Inferior parietal cortex (tissue), 1 donor: ENCODE data around the gene ALK.

ENCODE experiments used
- DNase-seq: peaks from one replicate; pipeline ENCODE4 v3.0.0-alpha.2; 2016; ENCODE audit errors: extremely low spot score

ALK gene

DNA sequence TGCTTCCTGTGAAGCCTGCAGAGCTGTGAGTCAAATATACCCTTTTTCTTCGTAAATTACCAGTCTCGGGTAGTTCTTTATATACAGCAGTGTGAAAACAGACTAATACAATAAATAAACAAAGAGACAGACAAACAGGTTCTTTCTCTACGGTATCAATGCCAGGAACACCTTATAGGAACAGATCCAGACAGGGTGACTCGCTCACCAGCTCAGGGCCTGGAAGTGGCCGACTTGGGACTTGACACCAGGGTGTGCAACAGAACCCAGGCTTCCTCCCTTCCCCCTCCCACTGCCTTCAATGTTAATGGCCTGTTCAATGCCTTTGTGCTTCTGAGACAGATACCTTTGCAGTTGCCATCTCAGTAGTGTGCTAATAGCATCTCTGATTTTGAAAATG is 309.5 kb downstream of the ALK start:
- no peak for DNase-seq

DNA sequence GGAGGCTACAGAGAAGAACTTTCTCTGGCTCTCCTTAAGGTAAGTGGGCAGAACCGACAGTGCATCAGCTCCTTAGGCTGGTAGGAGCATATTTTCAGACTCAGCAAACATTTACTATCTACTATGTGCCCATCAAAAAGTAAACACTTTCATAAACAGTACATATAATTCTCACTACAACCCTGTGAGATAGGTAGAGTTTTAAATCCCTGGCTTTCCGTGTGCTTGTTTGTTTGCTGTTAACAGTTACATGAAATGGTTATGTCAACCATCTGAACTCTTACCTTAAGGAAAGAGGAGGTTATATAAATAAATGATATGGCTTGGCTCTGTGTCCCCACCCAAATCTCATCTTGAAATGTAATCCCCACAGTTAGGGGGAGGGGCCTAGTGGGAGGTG is 310.1 kb downstream of the ALK start:
- DNase-seq = no peak

DNA sequence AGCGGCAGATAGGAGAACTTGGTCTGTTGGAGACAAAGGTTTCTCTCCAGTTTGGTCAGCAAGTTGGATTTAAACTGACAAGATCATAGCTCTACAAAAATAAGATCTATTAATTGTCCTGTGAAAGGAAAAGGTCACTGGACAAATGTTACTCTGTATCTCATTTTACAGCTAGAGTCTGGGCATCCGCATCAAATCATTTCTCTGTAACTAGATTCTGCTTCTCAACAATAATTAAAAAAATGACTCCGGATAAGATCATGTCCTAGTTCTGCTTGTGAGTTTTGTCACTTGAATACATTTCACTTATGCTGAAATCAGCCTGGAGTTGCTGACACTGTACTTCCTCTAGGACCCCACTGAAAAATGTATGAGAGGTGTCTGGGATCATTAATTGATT is 310.8 kb downstream of the ALK start:
- DNase-seq = no peak

GRCh38 chr2:29607038-29607420 is 314.4 kb downstream of the ALK start:
- no peak for DNase-seq

DNA sequence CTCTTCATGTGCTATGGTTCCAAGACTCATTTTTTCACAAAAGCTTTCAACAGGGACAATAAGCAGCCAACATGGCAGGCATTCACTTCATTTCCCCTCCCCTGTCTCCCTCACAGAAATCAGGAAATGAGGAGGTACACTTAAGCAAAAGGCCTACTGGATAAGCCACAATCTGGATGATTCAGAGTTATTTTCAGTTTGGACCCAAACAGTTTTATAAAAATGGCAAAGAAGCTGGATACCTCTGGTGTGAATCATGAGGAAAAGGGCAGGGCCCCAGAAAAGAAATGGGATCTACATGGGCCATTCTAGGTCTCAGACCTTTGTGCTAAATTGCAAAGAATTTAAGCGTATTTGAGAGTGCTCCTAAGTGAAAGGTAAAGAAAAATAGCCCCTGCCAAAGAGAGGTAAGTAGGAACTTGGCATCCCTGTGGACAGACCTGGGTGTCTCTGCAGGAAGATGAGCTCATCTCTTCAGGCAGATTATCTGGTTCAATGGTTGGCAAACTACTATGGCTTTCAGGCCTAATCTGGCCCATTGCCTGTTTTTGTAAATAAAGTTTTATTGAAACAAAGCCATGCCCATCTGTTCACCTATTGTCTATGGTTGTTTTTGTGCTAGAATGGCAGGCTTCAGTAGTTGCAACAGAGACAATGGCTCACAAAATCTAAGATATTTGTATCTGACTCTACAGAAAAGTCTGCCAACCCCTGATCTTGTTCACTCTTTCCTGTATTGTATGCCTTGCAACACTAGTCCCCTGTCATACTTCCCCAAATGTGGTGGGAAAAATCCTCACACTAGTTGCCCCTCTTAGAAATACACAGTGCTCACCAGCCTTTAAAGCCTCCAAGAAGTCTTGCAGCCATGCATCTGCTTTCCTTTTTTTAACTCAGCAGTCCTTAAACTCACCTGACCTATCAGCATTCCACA is 315.0 kb downstream of the ALK start:
- DNase-seq = no peak

GRCh38 chr2:29603341-29603740 is 318.0 kb downstream of the ALK start:
- DNase-seq = no peak

- no peak for DNase-seq
These were observed 319.5 kb downstream of the ALK start for GRCh38 chr2:29601872-29602271.

- no peak for DNase-seq
These were observed 320.1 kb downstream of the ALK start for GRCh38 chr2:29601321-29601720.

- DNase-seq = no peak
These were observed 321.4 kb downstream of the ALK start for GRCh38 chr2:29599946-29600345.

GRCh38 chr2:29598978-29599377 is 322.4 kb downstream of the ALK start:
- DNase-seq = no peak

GRCh38 chr2:29597035-29597434 is 324.4 kb downstream of the ALK start:
- no peak for DNase-seq

DNA sequence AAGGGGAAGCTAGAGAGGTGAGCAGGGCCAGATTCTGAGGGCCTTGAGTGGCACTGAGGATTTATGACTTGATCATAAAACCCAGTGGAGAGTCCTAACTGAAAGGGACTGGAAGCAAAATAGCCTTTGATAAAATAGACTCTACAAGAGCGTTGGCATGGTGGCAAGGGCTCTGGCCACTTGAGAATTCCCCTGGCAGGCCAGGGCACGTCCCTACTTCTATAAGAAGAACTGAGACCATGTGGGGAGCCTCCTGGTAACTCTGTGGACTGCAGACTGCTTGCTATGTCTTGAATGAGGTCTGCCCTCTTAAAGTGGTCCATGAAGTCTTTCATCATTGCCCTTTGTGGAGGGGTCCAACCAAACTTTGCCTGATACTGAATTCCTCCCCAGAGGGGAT is 324.8 kb downstream of the ALK start:
- no peak for DNase-seq

DNA sequence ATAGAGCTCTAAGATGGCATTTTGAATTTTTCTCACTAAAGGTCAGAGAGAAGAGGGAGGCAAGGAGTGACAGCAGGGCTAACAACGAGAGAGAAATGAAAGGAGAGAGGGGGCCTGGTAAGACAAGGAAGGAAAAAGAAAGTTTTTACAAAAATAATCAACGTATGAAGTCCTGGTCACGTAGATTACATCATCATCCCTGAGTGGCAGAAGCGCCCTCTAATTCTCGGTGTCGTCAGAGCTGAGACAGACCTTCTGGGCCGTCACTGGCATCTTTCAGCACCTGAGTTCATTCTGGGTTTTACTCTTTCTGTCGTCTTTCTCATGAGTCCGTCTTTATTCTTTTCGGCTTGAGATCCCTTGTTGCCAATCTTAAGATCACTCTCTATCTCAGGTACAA is 329.8 kb downstream of the ALK start:
- DNase-seq = no peak

GRCh38 chr2:29590211-29590610 is 331.2 kb downstream of the ALK start:
- DNase-seq = no peak

DNA sequence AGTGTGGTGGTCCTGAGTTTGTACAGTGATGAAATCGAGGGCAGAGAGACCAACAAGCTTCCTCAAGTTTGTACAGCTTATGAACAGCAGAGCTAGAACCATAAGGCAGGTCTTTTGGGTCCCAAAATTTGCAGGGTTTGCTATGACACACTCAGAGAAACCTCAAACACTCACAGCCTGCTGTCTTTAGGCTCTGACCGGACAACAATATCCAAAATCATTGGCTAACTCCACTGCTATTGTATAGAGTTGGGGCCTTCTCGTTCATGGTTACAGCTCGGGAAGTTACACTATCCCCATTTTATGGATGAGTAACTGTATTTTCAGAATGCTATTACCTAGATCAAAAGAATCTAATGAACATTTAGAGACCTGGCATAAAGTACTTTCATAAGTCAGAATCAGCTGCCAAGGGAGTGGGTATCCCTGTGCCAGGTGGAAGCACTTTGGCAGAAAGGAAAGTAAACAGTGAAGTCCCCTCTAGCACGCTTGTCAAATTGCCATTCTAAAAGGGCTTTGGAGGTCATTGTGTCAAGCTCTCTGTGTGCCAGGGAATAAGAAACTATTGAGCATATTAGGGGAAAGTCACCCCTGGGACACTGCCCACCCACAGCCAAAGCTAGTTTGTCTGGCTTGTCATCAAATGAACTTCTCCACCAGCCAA is 331.8 kb downstream of the ALK start:
- no peak for DNase-seq

DNA sequence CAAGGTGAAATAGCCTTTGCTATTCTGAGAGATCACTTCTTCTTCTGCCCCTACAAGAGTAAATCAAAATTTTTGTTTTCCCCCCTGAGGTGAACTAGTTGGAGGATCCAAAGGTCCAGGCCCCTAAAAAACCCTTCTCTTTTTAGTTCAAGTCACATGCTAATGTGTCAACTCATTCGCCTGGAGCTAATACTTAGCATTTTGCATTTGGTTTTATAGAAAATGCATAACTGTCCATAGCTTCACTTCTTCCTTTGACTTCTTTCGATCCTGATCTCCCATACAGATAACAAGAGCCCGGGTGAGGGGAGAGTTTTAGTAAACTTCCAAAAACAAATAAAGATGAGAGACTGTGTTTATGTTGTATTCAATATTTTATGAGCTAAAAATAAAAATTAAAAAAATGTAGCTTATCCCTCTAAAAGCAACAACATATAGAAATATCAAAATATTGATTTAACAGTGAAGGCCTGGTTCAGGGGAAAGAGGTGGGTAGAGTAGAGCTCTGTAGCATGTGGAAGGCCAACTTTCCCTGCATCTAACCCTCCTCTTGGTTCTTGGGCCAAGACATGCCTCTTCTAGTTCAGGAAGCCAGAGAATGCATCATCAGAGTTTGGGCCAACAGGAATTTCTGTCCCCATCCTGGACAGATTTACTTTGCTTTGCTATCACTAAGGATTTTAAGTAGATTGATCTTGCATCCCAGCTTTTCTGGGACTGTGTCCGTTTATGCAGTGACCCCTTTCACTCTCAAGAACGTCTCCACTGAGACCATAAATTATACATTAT is 333.8 kb downstream of the ALK start:
- no peak for DNase-seq

DNA sequence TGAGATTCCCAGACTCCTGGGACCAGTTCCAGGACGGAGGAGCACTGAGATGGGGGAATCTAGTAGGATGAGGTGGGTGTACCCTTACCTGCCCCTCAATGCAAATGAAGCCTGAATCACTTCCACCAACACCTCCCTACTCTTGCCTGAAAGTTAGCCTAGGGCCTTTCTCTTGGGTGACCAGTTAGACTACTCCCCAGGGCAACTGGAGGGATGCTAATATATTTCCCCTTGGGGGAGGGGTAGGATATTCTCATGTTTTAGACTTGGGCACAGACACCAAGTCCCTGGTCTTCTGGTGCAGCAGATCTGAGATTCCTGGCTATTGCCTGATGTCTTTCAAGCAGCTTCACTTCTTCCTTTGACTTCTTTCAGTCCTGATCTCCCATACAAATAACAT is 334.5 kb downstream of the ALK start:
- DNase-seq = no peak

GRCh38 chr2:29583548-29584156 is 337.7 kb downstream of the ALK start:
- no peak for DNase-seq

DNA sequence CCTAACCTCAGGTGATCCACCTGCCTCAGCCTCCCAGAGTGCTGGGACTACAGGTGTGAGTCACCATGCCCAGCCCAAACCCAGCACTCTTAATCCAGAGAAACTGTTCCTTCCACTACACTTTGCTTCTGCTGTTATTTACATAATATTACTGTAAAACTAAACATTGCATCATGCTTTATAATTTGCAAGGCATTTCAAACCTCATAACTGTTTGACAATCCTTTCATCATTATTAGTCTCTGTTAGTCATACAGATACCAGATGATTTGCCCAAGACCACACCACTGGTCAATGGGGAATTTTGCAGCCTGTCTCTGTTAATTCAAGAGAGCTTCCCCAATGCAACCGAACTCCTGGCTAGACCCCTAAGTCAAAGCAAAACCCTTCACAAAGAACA is 338.3 kb downstream of the ALK start:
- no peak for DNase-seq

DNA sequence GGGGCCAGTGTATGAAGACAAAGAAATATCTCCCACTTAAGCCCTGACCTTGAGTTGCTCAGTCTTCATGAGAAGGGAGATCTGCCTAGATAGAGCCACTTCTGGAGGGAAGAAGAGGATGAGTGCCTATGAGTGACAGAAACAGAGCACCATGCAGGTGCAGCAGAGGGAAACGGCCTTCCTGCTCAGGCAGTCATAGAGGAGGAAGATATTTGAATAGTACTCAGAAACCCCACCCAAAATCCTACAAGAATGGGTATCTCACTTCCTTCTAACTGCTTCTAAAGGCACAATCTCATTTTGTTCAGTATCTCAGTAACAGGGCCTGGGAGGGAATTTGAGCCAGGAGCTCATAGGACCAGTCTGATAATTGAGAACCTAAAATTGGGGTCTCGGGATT is 339.3 kb downstream of the ALK start:
- DNase-seq = no peak

DNA sequence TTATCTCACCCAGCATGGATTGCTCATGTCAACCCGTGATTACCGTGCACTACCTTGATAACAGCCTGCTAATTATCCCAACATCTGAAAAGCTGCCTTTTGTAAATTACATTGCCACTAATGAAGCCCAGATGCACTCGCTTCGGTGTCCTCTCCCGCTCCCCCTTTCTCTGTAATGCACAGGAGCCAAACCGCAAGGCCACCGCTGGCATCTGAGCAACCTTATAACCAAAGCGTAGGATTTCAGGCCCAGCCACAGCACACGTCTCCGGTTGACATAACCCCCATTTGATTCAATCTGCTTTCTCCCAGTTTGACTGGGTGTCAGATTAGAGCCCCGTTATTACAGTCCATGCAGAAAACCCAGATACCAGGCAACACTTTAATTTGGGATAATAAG is 341.2 kb downstream of the ALK start:
- no peak for DNase-seq

DNA sequence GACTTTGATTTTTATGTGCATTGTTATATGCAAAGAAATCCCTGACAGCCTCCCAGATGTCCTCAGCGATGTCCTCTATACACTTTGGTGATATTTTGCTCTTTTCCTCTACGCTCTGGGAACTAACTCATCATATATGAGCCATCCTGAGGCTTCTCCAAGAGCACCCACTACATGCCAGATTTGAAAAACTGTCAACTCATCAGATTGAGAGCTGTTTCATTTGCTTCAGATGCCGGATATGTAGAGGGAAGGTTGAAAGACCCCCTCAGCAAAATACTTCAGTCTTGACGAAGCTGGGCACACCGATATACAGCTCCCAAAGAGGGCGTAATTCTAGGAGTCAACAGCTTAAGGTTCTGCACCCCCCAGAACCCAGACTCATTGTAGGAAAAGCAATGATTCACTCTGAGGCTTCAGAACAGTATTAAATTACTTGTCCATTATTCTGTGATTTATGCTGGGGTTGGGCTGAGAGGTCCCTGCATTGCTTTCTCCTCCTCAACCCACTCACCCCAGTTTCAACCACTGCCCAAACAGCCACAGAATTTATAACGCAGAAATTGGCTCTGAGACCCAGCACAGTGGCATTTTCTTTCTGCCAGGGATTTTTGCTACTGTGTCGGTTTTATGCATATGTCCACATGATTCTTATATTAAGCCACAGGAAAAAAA is 341.8 kb downstream of the ALK start:
- no peak for DNase-seq
